Measurements from ENCODE around the gene ANKRD13A.
A peak's percentile ranks its signal among the peaks of the same experiment; 100 is the strongest.
"Not testable (repeated sequence)": the region's sequence is repeated elsewhere in the genome, so short reads cannot be mapped to it uniquely, and the experiment has no call there.

ANKRD13A gene

DNA sequence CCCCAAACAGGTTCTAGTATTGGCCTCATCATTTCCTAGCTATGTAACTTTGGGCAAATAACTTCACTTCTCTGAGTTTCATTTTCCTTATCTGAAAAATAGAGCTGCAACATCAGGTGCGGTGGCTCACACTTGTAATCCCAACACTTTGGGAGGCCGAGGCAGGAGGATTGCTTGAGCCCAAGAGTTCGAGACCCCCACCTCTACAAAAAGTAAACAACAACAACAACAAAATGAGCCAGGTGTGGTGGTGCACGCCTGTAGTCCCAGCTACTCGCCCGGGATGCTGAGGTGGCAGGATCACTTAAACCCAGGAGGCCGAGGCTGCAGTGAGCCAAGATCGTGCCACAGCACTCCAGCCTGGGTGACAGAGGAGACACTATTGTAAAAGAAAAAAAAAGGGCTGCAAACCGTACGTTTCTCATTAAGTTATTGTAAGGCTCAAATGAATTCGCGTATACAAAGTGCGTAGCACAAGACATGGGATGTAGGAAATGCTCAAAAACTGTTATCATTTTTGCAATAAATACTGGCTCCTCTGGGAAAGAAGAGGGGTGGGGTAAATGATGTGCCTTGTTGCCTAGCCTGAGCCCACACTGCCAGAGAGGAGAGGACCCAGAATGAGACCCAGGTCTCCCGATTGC is 48.2 kb downstream of the ANKRD13A start:
- no peak for DNase-seq (ENCODE audit: low read depth, low spot score)

- DNase-seq (ENCODE audit: low read depth, low spot score) = peak; percentile 94
Measured at GRCh38 chr12:110048242-110049027, 49.2 kb downstream of the ANKRD13A start, which contains the start of gene C12orf76. TSS of gene C12orf76 (minus strand) at chr12:110048522. CDS start at chr12:110048495, 27 bp downstream.

- DNase-seq (ENCODE audit: low read depth, low spot score) = not testable (repeated sequence)
Measured at GRCh38 chr12:110049034-110049433, 49.8 kb downstream of the ANKRD13A start.

GRCh38 chr12:110049666-110050065 is 50.4 kb downstream of the ANKRD13A start:
- not testable (repeated sequence) for DNase-seq (ENCODE audit: low read depth, low spot score)

- DNase-seq (ENCODE audit: low read depth, low spot score) = no peak
Measured at GRCh38 chr12:110050927-110051326, 51.7 kb downstream of the ANKRD13A start.

- peak; percentile 50 for DNase-seq (ENCODE audit: low read depth, low spot score)
Measured at GRCh38 chr12:110055375-110056352, 56.4 kb downstream of the ANKRD13A start.

DNA sequence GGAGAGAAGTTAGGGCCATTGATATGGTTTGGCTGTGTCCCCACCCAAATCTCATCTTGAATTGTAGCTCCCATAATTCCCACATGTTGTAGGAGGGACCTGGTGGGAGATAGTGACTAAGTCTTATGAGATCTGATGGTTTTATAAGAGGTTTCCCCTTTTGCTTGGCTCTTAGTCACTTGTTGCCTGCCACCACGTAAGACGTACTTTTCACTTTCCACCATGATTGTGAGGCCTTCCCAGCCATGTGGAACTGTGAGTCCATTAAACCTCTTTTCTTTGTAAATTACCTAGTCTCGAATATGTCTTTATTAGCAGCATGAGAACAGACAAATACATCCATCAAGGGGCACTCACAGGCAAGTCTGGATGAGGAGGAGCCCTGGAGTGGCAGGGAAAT is 57.4 kb downstream of the ANKRD13A start:
- not testable (repeated sequence) for DNase-seq (ENCODE audit: low read depth, low spot score)

- DNase-seq (ENCODE audit: low read depth, low spot score) = no peak
Measured at GRCh38 chr12:110058875-110059615, 59.8 kb downstream of the ANKRD13A start.

DNA sequence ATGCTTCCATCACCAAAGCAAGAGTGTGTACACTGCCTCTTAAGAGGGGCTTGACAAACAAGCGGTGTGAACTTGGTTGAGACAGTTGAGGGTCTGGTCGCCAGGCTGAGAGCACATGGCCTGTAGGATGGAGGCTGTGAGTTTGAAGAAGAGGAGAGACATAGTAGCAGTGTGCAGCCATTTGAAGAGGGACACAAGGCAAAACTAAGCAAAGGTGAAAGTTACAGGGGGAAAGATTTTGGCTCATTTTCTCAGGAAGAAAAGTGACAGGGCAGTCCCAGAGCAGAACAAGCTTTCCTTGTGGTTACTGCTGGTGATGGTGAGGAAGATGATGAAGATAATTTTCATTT is 60.4 kb downstream of the ANKRD13A start:
- no peak for DNase-seq (ENCODE audit: low read depth, low spot score)

- DNase-seq (ENCODE audit: low read depth, low spot score) = no peak
Measured at GRCh38 chr12:110062241-110062640, 63.0 kb downstream of the ANKRD13A start.

- no peak for DNase-seq (ENCODE audit: low read depth, low spot score)
Measured at GRCh38 chr12:110065540-110065939, 66.3 kb downstream of the ANKRD13A start.

- no peak for DNase-seq (ENCODE audit: low read depth, low spot score)
Measured at GRCh38 chr12:110067531-110067930, 68.3 kb downstream of the ANKRD13A start.

GRCh38 chr12:110068115-110068514 is 68.9 kb downstream of the ANKRD13A start:
- DNase-seq (ENCODE audit: low read depth, low spot score) = not testable (repeated sequence)

DNA sequence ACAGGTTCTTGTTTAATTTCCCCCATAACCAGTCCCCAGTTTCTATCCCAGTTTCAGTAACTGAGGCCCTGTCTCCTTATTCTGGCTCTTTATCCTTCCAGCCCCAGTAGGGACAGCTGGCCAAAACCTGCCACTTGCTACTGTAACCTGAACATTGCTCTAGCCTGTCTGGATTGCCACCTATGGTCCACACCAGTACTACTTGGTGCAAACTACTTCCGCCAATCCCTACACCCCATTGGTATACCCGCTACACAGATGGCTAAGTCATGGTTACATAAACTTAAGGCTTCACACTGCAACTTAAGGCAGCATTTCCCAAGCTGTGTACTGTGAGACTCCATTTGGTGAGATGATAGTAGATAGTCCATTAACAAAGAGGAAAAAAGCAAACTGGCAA is 69.4 kb downstream of the ANKRD13A start:
- no peak for DNase-seq (ENCODE audit: low read depth, low spot score)

- DNase-seq (ENCODE audit: low read depth, low spot score) = no peak
Measured at GRCh38 chr12:110071504-110071903, 72.3 kb downstream of the ANKRD13A start.

DNA sequence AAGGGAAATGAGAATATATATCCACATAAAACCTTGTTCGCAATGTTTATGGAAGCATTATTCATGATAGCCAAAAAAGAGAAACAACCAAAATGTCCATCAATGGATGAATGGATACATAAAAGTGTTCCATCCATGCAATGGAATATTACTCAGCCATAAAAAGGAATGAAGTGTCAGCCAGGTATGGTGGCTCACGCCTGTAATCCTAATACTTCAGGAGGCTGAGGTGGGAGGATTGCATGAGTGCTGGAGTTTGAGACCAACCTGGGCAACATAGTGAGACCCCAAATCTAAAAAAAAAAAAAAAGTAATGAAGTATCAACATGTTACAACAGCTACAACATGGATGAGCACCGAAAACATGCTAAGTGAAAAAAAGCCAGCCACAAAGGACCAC is 72.7 kb downstream of the ANKRD13A start:
- no peak for DNase-seq (ENCODE audit: low read depth, low spot score)

GRCh38 chr12:110072636-110073035 is 73.4 kb downstream of the ANKRD13A start:
- not testable (repeated sequence) for DNase-seq (ENCODE audit: low read depth, low spot score)

- no peak for DNase-seq (ENCODE audit: low read depth, low spot score)
Measured at GRCh38 chr12:110073049-110073831, 74.0 kb downstream of the ANKRD13A start.

DNA sequence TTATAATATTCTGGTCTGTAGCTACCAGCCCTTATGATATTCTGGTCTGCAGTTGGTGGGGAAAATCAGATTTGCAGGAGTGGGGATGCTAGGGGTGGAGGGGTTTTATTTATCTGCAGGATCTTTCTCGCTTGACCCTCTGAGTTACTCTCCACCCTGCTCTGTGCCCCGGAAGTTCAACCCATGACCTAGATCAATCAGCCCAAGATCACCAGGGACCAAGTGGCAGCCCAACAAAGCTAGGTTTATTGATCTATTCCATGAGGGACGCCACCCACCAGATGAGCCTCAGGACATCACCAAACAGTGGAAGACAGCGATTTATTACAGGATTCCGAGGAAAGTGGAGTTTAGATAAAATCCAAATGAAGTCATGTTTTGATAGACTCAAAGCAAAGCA is 74.9 kb downstream of the ANKRD13A start:
- no peak for DNase-seq (ENCODE audit: low read depth, low spot score)

DNA sequence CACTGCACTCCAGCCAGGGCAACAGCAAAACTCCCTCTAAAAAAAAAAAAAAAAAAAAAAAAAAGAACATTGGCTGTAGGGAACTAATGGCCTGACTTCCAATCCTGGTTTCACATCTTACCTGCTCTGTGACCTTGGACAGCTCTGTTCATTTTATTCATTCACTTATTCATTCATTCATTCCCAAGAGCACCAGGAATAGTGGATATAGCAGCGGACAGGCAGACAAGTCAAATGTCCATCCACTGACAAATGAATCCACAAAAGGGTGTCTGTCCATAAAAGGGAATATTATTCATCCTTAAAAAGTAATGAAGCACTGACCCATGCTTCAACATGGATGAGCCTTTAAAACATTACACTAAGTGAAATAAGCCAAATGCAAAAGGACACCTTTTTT is 76.7 kb downstream of the ANKRD13A start:
- DNase-seq (ENCODE audit: low read depth, low spot score) = no peak

Measured in smooth muscle cell of the brain vasculature (primary cell).